ENCODE data around the gene ZSWIM7. TPM values are rescaled to one million over a fixed set of nuclear protein-coding genes. Genes with fewer than 3 reads are reported as not detected.

ZSWIM7 gene
- polyA plus RNA-seq, 3 donors = 43.1 to 70.1 (median 67.1) TPM

GRCh38 chr17:15935891-15936290 is 63.6 kb downstream of the ZSWIM7 start:
- H3K4me3 Mint-ChIP-seq = no peak overlapping the region
- TF ChIP-seq, protein P1, sequence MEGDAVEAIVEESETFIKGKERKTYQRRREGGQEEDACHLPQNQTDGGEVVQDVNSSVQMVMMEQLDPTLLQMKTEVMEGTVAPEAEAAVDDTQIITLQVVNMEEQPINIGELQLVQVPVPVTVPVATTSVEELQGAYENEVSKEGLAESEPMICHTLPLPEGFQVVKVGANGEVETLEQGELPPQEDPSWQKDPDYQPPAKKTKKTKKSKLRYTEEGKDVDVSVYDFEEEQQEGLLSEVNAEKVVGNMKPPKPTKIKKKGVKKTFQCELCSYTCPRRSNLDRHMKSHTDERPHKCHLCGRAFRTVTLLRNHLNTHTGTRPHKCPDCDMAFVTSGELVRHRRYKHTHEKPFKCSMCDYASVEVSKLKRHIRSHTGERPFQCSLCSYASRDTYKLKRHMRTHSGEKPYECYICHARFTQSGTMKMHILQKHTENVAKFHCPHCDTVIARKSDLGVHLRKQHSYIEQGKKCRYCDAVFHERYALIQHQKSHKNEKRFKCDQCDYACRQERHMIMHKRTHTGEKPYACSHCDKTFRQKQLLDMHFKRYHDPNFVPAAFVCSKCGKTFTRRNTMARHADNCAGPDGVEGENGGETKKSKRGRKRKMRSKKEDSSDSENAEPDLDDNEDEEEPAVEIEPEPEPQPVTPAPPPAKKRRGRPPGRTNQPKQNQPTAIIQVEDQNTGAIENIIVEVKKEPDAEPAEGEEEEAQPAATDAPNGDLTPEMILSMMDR (IDR thresholded peaks at IDR 0.05) = no peak
- peaks cover 3% of the 10 kb centered on the region for H3K4me1 Mint-ChIP-seq
- Histone ChIP-seq H3K9ac (ENCODE audit: insufficient read depth, low read length, poor library complexity, severe bottlenecking) (no peak overlapping the region), H3K4me1 (ENCODE audit: control insufficient read depth in 1 of 2, insufficient read depth in 2 of 2, low read length in 2 of 2) (no peaks in the 10 kb centered on the region), H3K9me3 (replicated peaks in 1 of 2; ENCODE audit: control insufficient read depth in 1 of 2, insufficient read depth in 1 of 2, low read length in 2 of 2) (peaks cover 10 to 19% of the 10 kb centered on the region in 2 donors), H3K4me2 (replicated peaks; ENCODE audit: extremely low read depth, low read length, poor library complexity, severe bottlenecking) (no peak overlapping the region), H3K36me3 (replicated peaks in 1 of 2; ENCODE audit: control insufficient read depth in 1 of 2, insufficient read depth in 2 of 2, low read length in 2 of 2) (peaks cover 0 to 11% of the 10 kb centered on the region in 2 donors), H3K79me2 (ENCODE audit: insufficient read depth, low read length) (no peaks in the 10 kb centered on the region), H3K27me3 (ENCODE audit: control insufficient read depth in 2 of 2, insufficient read depth in 2 of 2, low read length in 2 of 2) (no peaks in the 10 kb centered on the region), H4K20me1 (ENCODE audit: insufficient read depth, low read length) (no peaks in the 10 kb centered on the region), H3K27ac (ENCODE audit: low read depth in 1 of 2, low read length in 2 of 2) (no peak overlapping the region), H3K4me3 (replicated peaks in 1 of 3; ENCODE audit: low read depth in 2 of 3, low read length in 3 of 3) (no peak overlapping the region), H2AFZ (ENCODE audit: insufficient read depth, low read depth, low read length, poor library complexity, severe bottlenecking) (no peak overlapping the region)
- peaks cover 11 to 26% (median 16%) of the 10 kb centered on the region in 7 donors for H3K9me3 Mint-ChIP-seq
- DNase-seq = no peak
- intact Hi-C loops (cut with micrococcal nuclease) = no loop called here
- H3K27me3 Mint-ChIP-seq (ENCODE audit: low read depth in 3 of 3) = peaks cover 0 to 12% (median 0%) of the 10 kb centered on the region in 3 donors
- no CpG with 5 or more reads among the region's 7 CpGs for WGBS (ENCODE audit: insufficient coverage)
- peaks cover 13 to 16% of the 10 kb centered on the region in 2 donors for H3K36me3 Mint-ChIP-seq
- no peak overlapping the region for H3K27ac Mint-ChIP-seq

DNA sequence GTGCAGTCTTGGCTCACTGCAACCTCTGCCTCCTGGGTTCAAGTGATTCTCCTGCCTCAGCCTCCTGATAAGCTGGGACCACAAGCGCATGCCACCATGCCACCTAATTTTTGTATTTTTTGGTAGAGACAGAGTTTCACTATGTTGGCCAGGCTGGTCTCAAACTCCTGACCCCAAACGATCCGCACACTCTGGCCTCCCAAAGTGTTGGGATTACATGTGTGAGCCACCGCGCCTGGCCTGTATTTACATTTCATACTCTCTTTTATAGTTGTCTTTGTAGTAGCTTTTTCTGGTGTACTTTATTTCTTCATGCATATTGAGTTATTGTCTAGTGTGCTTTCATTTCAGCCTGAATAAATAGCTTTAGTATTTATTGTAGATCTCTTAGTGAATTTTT is 64.6 kb downstream of the ZSWIM7 start:
- H3K9me3 ChIP-seq (replicated peaks in 1 of 2; ENCODE audit: control insufficient read depth in 1 of 2, insufficient read depth in 1 of 2, low read length in 2 of 2) = peaks cover 0 to 8% of the 10 kb centered on the region in 2 donors
- H3K36me3 Mint-ChIP-seq = peaks cover 6 to 7% of the 10 kb centered on the region in 2 donors
- H3K4me1 ChIP-seq (ENCODE audit: control insufficient read depth in 1 of 2, insufficient read depth in 2 of 2, low read length in 2 of 2) = peaks cover 7 to 8% of the 10 kb centered on the region in 2 donors
- H2AFZ ChIP-seq (ENCODE audit: insufficient read depth, low read depth, low read length, poor library complexity, severe bottlenecking) = no peak overlapping the region
- H3K4me1 Mint-ChIP-seq = peaks cover 12% of the 10 kb centered on the region
- no peak overlapping the region for H3K27ac ChIP-seq (ENCODE audit: low read depth in 1 of 2, low read length in 2 of 2)
- no peak overlapping the region for H3K4me3 Mint-ChIP-seq
- H3K27ac Mint-ChIP-seq = no peak overlapping the region
- WGBS (ENCODE audit: insufficient coverage) = no CpG with 5 or more reads among the region's 5 CpGs
- no peak overlapping the region for H3K9ac ChIP-seq (ENCODE audit: insufficient read depth, low read length, poor library complexity, severe bottlenecking)
- H3K27me3 Mint-ChIP-seq (ENCODE audit: low read depth in 3 of 3) = peaks cover 0 to 12% (median 0%) of the 10 kb centered on the region in 3 donors
- no peak overlapping the region for H3K4me3 ChIP-seq (replicated peaks in 1 of 3; ENCODE audit: low read depth in 2 of 3, low read length in 3 of 3)
- peaks cover under 1 to 16% (median 7%) of the 10 kb centered on the region in 7 donors for H3K9me3 Mint-ChIP-seq
- H3K27me3 ChIP-seq (ENCODE audit: control insufficient read depth in 2 of 2, insufficient read depth in 2 of 2, low read length in 2 of 2) = no peaks in the 10 kb centered on the region
- no peak overlapping the region for H3K4me2 ChIP-seq (replicated peaks; ENCODE audit: extremely low read depth, low read length, poor library complexity, severe bottlenecking)
- DNase-seq = no peak
- no peaks in the 10 kb centered on the region for H3K79me2 ChIP-seq (ENCODE audit: insufficient read depth, low read length)
- TF ChIP-seq, protein P1 (IDR thresholded peaks at IDR 0.05) = no peak
- intact Hi-C loops (cut with micrococcal nuclease) = no loop called here
- H3K36me3 ChIP-seq (replicated peaks in 1 of 2; ENCODE audit: control insufficient read depth in 1 of 2, insufficient read depth in 2 of 2, low read length in 2 of 2) = peaks cover 0 to under 1% of the 10 kb centered on the region in 2 donors
- H4K20me1 ChIP-seq (ENCODE audit: insufficient read depth, low read length) = no peaks in the 10 kb centered on the region
